Measurements from ENCODE around the gene UVSSA. TPM values are rescaled to one million over a fixed set of nuclear protein-coding genes. Genes with fewer than 3 reads are reported as not detected.
A peak's percentile ranks its signal among the peaks of the same experiment; 100 is the strongest.
"Not testable (repeated sequence)": the region's sequence is repeated elsewhere in the genome, so short reads cannot be mapped to it uniquely, and the experiment has no call there.

The UVSSA gene
- total RNA-seq, 1 donor from 2014 or later, result 28.3 TPM

DNA sequence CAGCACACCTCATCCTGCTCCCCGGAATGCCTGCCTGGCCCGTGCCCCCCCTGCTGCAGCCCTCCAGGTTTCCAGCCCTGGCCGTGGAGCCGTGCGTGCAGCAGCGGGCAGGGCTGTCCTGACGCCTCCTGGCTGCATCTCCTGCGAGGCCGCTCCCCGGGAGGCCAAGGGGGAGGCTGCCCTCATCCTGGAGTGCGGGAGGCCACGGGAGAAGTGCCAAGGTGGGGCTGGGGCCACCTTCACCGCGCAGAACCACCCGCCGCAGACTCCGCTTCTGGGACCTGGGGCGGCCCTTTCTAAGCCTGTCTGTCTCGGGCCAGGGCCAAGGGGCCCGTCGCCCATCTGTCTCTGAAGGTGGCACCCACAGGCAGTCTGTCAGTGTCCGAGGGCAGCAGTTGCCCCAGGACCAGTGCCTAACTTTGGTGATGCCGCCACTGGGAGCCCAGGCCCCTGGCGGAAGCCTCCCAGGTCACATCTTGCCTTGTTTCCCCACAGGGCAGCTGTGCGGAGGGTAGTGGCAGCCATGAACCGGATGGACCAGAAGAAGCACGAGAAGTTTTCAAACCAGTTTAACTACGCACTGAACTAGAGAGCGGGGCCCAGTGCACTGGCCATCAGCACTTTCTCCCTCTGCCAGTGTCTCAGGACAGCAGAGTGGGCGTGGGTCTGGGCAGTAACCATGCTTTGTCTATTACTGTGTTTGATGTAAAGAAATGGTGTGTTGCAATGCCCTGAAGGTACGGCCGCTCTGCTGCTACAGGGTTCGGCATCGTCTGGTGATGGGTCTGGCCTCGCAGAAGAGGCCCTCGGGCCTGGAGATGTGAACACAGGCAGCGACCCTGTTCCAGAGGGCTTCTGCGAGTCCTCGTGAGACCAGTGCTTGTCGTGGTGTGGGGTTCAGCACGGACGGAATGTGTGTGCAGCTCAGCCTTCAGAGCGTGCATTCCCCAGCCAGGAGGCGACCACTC is 38.6 kb downstream of the UVSSA start:
- TF ChIP-seq, protein P1, sequence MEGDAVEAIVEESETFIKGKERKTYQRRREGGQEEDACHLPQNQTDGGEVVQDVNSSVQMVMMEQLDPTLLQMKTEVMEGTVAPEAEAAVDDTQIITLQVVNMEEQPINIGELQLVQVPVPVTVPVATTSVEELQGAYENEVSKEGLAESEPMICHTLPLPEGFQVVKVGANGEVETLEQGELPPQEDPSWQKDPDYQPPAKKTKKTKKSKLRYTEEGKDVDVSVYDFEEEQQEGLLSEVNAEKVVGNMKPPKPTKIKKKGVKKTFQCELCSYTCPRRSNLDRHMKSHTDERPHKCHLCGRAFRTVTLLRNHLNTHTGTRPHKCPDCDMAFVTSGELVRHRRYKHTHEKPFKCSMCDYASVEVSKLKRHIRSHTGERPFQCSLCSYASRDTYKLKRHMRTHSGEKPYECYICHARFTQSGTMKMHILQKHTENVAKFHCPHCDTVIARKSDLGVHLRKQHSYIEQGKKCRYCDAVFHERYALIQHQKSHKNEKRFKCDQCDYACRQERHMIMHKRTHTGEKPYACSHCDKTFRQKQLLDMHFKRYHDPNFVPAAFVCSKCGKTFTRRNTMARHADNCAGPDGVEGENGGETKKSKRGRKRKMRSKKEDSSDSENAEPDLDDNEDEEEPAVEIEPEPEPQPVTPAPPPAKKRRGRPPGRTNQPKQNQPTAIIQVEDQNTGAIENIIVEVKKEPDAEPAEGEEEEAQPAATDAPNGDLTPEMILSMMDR (IDR thresholded peaks at IDR 0.05), result no peak
- no peaks in the 10 kb centered on the region for H3K4me1 ChIP-seq
- no peak overlapping the region for H3K27ac ChIP-seq
- intact Hi-C loops (cut with DNase I), result no loop called here
- peaks cover 42% of the 10 kb centered on the region for H3K36me3 ChIP-seq
- no peaks in the 10 kb centered on the region for H3K27me3 ChIP-seq
- peaks cover 9% of the 10 kb centered on the region for H3K9me3 ChIP-seq
- DNase-seq (peak; percentile 42), ATAC-seq (peak; percentile 7)
- no peak overlapping the region for H3K4me3 ChIP-seq

DNA sequence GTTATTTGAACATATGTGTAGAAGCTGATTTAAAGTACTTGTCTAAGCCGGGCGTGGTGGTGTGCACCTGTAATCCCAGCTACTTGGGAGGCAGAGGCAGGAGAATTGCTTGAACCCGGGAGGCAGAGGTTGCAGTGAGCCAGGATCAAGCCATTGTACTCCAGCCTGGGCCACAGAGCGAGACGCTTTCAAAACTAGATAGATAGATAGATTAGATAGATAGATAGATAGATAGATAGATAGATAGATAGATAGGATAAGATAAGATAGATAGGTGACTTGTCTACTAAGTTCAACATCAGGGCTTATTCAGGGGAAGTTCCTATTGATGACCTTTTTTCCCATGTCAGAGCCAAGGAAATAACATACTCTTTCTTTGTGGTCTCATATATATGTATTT is 46.4 kb downstream of the UVSSA start:
- H3K27ac ChIP-seq; H3K4me1 ChIP-seq; H3K27me3 ChIP-seq; ATAC-seq; H3K4me3 ChIP-seq; H3K9me3 ChIP-seq; intact Hi-C loops (cut with DNase I); DNase-seq: not testable (repeated sequence)
- H3K36me3 ChIP-seq, result peaks cover 11% of the 10 kb centered on the region

DNA sequence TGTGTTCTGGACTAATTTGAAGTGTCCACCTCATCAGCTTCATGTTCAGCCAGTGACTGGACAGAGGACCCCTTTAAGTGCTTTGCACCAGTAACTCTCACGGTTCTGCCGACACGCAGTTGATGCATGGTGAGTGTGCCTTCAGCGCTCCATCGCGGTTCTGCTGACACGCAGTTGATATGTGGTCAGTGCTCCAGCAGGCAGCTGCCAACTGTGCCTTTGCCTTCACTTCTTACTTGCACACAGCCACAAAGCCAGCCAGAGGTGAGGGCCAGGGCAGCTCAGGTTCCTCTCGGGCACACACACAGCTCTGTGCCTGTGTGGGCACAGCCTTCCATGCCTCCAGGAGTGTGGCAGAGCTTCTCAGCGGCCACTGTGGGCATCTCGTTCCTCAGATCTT is 46.9 kb downstream of the UVSSA start:
- Histone ChIP-seq H3K27ac (no peak overlapping the region), H3K27me3 (no peaks in the 10 kb centered on the region), H3K9me3 (peaks cover under 1% of the 10 kb centered on the region), H3K36me3 (peaks cover 11% of the 10 kb centered on the region), H3K4me1 (no peaks in the 10 kb centered on the region), H3K4me3 (no peak overlapping the region)
- intact Hi-C loops (cut with DNase I), result no loop called here
- peak; percentile 51 for DNase-seq
- no peak for ATAC-seq
- TF ChIP-seq, protein P1 (IDR thresholded peaks at IDR 0.05), result no peak

DNA sequence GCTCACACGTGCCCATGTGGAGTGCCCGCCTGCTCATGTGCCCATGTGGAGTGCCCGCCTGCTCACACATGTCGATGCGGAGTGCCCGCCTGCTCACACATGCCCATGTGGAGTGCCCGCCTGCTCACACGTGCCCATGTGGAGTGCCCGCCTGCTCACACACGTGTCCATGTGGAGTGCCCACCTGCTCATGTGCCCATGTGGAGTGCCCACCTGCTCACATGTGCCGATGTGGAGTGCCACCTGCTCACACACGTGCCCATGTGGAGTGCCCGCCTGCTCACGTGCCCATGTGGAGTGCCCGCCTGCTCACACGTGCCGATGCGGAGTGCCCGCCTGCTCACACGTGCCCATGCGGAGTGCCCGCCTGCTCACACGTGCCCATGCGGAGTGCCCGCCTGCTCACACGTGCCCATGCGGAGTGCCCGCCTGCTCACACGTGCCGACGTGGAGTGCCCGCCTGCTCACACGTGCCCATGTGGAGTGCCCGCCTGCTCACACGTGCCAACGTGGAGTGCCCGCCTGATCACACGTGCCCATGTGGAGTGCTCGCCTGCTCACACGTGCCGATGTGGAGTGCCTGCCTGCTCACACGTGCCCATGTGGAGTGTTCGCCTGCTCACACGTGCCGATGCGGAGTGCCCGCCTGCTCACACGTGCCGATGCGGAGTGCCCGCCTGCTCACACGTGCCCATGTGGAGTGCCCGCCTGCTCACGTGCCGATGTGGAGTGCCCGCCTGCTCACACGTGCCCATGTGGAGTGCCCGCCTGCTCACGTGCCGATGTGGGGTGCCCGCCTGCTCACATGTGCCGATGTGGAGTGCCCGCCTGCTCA is 47.8 kb downstream of the UVSSA start:
- H3K27ac ChIP-seq, result not testable (repeated sequence)

DNA sequence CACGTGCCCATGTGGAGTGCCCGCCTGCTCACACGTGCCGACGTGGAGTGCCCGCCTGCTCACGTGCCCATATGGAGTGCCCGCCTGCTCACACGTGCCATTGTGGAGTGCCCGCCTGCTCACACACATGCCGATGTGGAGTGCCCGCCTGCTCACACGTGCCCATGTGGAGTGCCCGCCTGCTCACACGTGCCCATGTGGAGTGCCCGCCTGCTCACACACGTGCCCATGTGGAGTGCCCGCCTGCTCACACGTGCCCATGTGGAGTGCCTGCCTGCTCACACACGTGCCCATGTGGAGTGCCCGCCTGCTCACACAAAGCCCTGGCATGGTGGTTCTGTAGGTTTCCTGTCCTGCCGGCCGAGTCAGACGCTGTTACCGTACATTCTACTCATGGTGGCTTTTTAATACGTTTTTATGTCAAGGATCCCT is 48.4 kb downstream of the UVSSA start:
- peaks cover 11% of the 10 kb centered on the region for H3K36me3 ChIP-seq
- intact Hi-C loops (cut with DNase I); H3K4me1 ChIP-seq; H3K27ac ChIP-seq; H3K27me3 ChIP-seq; ATAC-seq; H3K4me3 ChIP-seq; H3K9me3 ChIP-seq: not testable (repeated sequence)
- DNase-seq, result peak; percentile 55

More for the DNA sequence above, 47.8 kb downstream of the UVSSA start:
- H3K36me3 ChIP-seq, result peaks cover 11% of the 10 kb centered on the region
- H3K9me3 ChIP-seq; H3K4me3 ChIP-seq; H3K27me3 ChIP-seq; intact Hi-C loops (cut with DNase I); ATAC-seq; H3K4me1 ChIP-seq: not testable (repeated sequence)
- peak; percentile 15 for DNase-seq

DNA sequence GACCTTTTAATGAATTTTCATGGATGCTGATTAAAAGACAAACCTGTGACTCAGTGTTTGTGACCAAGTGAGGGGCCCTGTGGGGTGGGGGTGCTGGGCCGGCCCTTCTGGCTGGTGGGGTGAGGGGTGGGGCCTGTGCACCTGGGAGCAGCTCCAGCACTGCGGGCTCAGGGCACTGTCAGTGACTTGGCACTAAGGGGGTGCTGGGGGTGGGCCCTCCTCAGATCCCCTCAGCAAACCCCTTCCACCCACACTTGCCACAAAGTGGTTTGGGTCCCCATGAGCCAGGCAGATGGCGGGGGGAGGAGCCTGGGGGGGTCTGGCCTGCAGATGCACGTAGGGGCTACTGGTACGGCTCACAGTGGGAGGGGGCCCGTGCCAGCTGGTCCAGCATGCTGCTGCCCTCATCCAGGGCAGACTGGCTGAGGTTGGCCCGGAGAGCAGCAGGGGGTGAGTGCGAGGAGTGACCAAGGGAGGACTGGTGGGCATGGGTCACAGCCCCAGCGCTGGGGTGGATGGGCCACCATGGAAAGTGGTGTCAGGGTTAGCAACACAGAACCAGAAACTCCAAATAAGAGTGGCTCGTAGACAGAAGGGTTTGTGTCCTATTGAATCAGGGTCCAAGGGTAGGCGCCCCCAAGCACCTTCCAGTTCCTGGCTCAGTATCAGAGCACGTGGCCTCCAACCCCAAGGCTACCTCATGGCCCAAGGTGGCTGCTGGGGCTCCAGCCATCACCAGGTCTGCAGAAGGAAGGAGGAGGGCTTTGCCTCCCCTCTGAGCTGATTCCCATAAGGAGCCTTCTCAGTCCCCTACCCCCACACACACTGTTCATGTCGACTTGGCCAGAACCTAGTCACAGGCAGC is 49.2 kb downstream of the UVSSA start:
- TF ChIP-seq, protein P1 (IDR thresholded peaks at IDR 0.05), result no peak
- peaks cover 8% of the 10 kb centered on the region for H3K27me3 ChIP-seq
- DNase-seq (peak; percentile 35), ATAC-seq (peak; percentile 25)
- H3K4me3 ChIP-seq, result no peak overlapping the region
- no peaks in the 10 kb centered on the region for H3K9me3 ChIP-seq
- no peak overlapping the region for H3K27ac ChIP-seq
- peaks cover 11% of the 10 kb centered on the region for H3K36me3 ChIP-seq
- intact Hi-C loops (cut with DNase I), result no loop called here
- H3K4me1 ChIP-seq, result no peaks in the 10 kb centered on the region

All from upper lobe of right lung (tissue), 1 donor.